ENCODE results near the gene PBX1. TPM values are rescaled to one million over a fixed set of nuclear protein-coding genes. Genes with fewer than 3 reads are reported as not detected.
A peak's percentile ranks its signal among the peaks of the same experiment; 100 is the strongest.

The PBX1 gene
- total RNA-seq, 8 experiments from 2014 or later: 27.8 to 268 (median 147) TPM

DNA sequence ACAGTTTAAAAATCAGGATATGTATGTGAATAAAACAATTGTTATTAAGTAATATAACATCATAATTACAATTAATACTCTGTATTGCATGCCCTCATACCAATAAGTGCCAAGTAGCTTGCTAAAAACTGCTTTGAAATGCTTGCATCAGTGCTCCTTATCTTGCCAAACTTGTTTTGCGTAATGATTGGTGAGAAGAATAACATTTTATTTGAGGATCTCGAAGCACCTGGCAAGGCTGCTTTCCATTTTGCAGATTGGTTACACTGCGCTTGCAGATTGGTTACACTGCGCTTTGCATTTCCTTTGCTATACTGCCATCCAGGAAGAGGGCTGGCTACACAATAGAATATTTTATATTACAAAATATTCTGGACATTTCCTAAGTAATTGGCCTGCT is 1.7 kb upstream of the PBX1 start:
- 70 to 100% (median 89%) methylated on average over 2 to 4 of the region's 4 CpGs; no CpG with 5 or more reads in 2 of the 10 experiments for WGBS, 10 experiments
- H3K4me1 ChIP-seq (replicated peaks in 1 of 2): peaks cover 0 to 8% of the 10 kb centered on the region in 2 donors
- no peak for ATAC-seq (replicated peaks in 6 of 8)
- no peak overlapping the region for H3K4me3 ChIP-seq
- in situ Hi-C loops (cut with MboI; ENCODE audit: low pct_unique_long_range_greater_than_20kb in 2 of 9, low sequenced_read_pairs in 9 of 9, unreplicated experiment in 9 of 9): loop anchor here in 2 of 9 experiments (25.0 kb wide), 1 partner anchor 505 kb away; no protein-coding TSS in a partner anchor
- no peak overlapping the region for H3K27ac ChIP-seq

- peak overlapping the region; percentile 57 to 94 (median 70) for H3K4me3 ChIP-seq
- peak overlapping the region; percentile 80 for H3K27ac ChIP-seq
- ATAC-seq (replicated peaks in 6 of 8): peak in 6 of 8 experiments; percentile 4 to 22 (median 9)
- H3K4me1 ChIP-seq (replicated peaks in 1 of 2): peaks cover 0 to 8% of the 10 kb centered on the region in 2 donors
- in situ Hi-C loops (cut with MboI; ENCODE audit: low pct_unique_long_range_greater_than_20kb in 2 of 9, low sequenced_read_pairs in 9 of 9, unreplicated experiment in 9 of 9): loop anchor here in 2 of 9 experiments (25.0 kb wide), 1 partner anchor 503 kb away; no protein-coding TSS in a partner anchor
- WGBS, 10 experiments: 0 to 20% (median 0%) methylated on average over 1 to 5 of the region's 20 CpGs; no CpG with 5 or more reads in 7 of the 10 experiments
Measured at GRCh38 chr1:164559342-164560051, 513 bp downstream of the PBX1 start.

- ATAC-seq (replicated peaks in 6 of 8): no peak
- in situ Hi-C loops (cut with MboI; ENCODE audit: low pct_unique_long_range_greater_than_20kb in 2 of 9, low sequenced_read_pairs in 9 of 9, unreplicated experiment in 9 of 9): loop anchor here in 2 of 9 experiments (25.0 kb wide), 1 partner anchor 502 kb away; no protein-coding TSS in a partner anchor
Measured at GRCh38 chr1:164560121-164560541, 1.1 kb downstream of the PBX1 start.

GRCh38 chr1:164560556-164560955 is 1.6 kb downstream of the PBX1 start:
- 0 to 6% (median 0%) methylated on average over 1 to 2 of the region's 2 CpGs; no CpG with 5 or more reads in 1 of the 10 experiments for WGBS, 10 experiments
- Histone ChIP-seq H3K4me3 (peak overlapping the region; percentile 57 to 94 (median 70)), H3K27ac (peak overlapping the region; percentile 80), H3K4me1 (replicated peaks in 1 of 2) (peaks cover 0 to 11% of the 10 kb centered on the region in 2 donors)
- no peak for ATAC-seq (replicated peaks in 6 of 8)
- in situ Hi-C loops (cut with MboI; ENCODE audit: low pct_unique_long_range_greater_than_20kb in 2 of 9, low sequenced_read_pairs in 9 of 9, unreplicated experiment in 9 of 9): loop anchor here in 2 of 9 experiments (25.0 kb wide), 1 partner anchor 502 kb away; no protein-coding TSS in a partner anchor

More at GRCh38 chr1:164560121-164560541, 1.1 kb downstream of the PBX1 start:
- peak overlapping the region; percentile 80 for H3K27ac ChIP-seq
- WGBS, 10 experiments: 0% methylated on average over 2 to 11 of the region's 11 CpGs
- peak overlapping the region; percentile 57 to 94 (median 70) for H3K4me3 ChIP-seq
- H3K4me1 ChIP-seq (replicated peaks in 1 of 2): peaks cover 0 to 8% of the 10 kb centered on the region in 2 donors

DNA sequence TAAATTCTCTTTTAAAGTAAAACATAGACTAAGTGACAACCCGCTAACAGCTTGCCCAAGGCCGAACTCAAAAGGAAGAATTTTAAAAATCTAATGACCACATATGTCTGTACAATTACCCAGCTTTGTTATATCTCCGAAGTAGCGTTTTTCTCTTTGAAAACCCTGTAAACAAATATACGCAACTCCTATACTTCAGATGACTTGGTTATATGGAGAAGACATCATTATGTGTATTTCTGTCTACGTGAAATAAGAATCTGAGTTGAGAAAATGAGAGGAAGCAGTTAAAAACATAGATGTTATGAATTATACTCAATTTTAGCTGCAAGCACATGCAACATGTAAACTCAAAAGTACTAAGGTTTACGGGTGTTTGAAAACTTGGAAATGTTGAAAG is 2.0 kb downstream of the PBX1 start:
- WGBS, 10 experiments: 0 to 2% (median 1%) methylated on average over 1 to 7 of the region's 7 CpGs
- Histone ChIP-seq H3K4me3 (peak overlapping the region; percentile 57 to 94 (median 70)), H3K4me1 (replicated peaks in 1 of 2) (peaks cover 0 to 15% of the 10 kb centered on the region in 2 donors), H3K27ac (peak overlapping the region; percentile 80)
- in situ Hi-C loops (cut with MboI; ENCODE audit: low pct_unique_long_range_greater_than_20kb in 2 of 9, low sequenced_read_pairs in 9 of 9, unreplicated experiment in 9 of 9): loop anchor here in 2 of 9 experiments (25.0 kb wide), 1 partner anchor 501 kb away; no protein-coding TSS in a partner anchor
- ATAC-seq (replicated peaks in 6 of 8): no peak

DNA sequence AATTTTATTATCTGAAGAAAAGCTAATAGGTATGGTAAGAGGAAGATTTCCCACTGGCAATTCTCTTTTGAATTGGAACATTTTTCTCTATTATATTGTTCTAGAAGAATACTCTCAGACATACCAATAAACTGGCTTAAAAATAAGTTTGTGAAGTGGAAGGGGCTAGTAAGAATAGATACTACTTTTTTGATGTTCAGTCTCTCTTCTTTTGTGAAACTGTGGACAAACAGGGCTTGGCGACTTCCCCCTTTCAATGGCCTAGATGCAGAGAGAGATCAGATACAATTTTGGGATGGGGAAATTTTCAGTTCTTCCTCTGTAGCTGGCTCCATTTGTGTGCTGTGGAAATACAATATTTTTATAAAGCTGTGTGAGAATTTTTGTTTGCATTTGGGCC is 2.5 kb downstream of the PBX1 start:
- in situ Hi-C loops (cut with MboI; ENCODE audit: low pct_unique_long_range_greater_than_20kb in 2 of 9, low sequenced_read_pairs in 9 of 9, unreplicated experiment in 9 of 9): loop anchor here in 2 of 9 experiments (25.0 kb wide), 1 partner anchor 501 kb away; no protein-coding TSS in a partner anchor
- WGBS, 10 experiments: 0 to 20% (median 0%) methylated on average over 1 of the region's 1 CpG; no CpG with 5 or more reads in 1 of the 10 experiments

GRCh38 chr1:164562061-164562460 is 3.1 kb downstream of the PBX1 start:
- in situ Hi-C loops (cut with MboI; ENCODE audit: low pct_unique_long_range_greater_than_20kb in 2 of 9, low sequenced_read_pairs in 9 of 9, unreplicated experiment in 9 of 9): loop anchor here in 2 of 9 experiments (25.0 kb wide), 1 partner anchor 500 kb away; no protein-coding TSS in a partner anchor
- H3K4me3 ChIP-seq: peak overlapping the region; percentile 57 to 94 (median 70)
- no peak for ATAC-seq (replicated peaks in 6 of 8)
- H3K4me1 ChIP-seq (replicated peaks in 1 of 2): peaks cover 5 to 26% of the 10 kb centered on the region in 2 donors
- H3K27ac ChIP-seq: peak overlapping the region; percentile 80

More for the DNA sequence above, 2.5 kb downstream of the PBX1 start:
- ATAC-seq (replicated peaks in 6 of 8): no peak
- Histone ChIP-seq H3K4me1 (replicated peaks in 1 of 2) (peaks cover 0 to 20% of the 10 kb centered on the region in 2 donors), H3K27ac (peak overlapping the region; percentile 80), H3K4me3 (peak overlapping the region; percentile 57 to 94 (median 70))

- ATAC-seq (replicated peaks in 6 of 8): peak in 1 of 8 experiments; percentile 14
- in situ Hi-C loops (cut with MboI; ENCODE audit: low pct_unique_long_range_greater_than_20kb in 2 of 9, low sequenced_read_pairs in 9 of 9, unreplicated experiment in 9 of 9): loop anchor here in 2 of 9 experiments (25.0 kb wide), 1 partner anchor 500 kb away; no protein-coding TSS in a partner anchor
- 0 to 15% (median 0%) methylated on average over 1 to 4 of the region's 4 CpGs for WGBS, 10 experiments
- peaks cover 8 to 29% of the 10 kb centered on the region in 2 donors for H3K4me1 ChIP-seq (replicated peaks in 1 of 2)
- peak overlapping the region; percentile 80 for H3K27ac ChIP-seq
- peak overlapping the region; percentile 57 to 94 (median 70) for H3K4me3 ChIP-seq
Measured at GRCh38 chr1:164562511-164562910, 3.5 kb downstream of the PBX1 start.

- in situ Hi-C loops (cut with MboI; ENCODE audit: low pct_unique_long_range_greater_than_20kb in 2 of 9, low sequenced_read_pairs in 9 of 9, unreplicated experiment in 9 of 9): loop anchor here in 2 of 9 experiments (25.0 kb wide), 1 partner anchor 499 kb away; no protein-coding TSS in a partner anchor
- WGBS, 10 experiments: 0 to 9% (median 0%) methylated on average over 1 to 3 of the region's 3 CpGs; no CpG with 5 or more reads in 1 of the 10 experiments
- ATAC-seq (replicated peaks in 6 of 8): no peak
- H3K4me3 ChIP-seq: peak overlapping the region; percentile 57 to 94 (median 70)
- H3K27ac ChIP-seq: peak overlapping the region; percentile 80
- peaks cover 14 to 29% of the 10 kb centered on the region in 2 donors for H3K4me1 ChIP-seq (replicated peaks in 1 of 2)
Measured at GRCh38 chr1:164562947-164563520, 4.0 kb downstream of the PBX1 start.

DNA sequence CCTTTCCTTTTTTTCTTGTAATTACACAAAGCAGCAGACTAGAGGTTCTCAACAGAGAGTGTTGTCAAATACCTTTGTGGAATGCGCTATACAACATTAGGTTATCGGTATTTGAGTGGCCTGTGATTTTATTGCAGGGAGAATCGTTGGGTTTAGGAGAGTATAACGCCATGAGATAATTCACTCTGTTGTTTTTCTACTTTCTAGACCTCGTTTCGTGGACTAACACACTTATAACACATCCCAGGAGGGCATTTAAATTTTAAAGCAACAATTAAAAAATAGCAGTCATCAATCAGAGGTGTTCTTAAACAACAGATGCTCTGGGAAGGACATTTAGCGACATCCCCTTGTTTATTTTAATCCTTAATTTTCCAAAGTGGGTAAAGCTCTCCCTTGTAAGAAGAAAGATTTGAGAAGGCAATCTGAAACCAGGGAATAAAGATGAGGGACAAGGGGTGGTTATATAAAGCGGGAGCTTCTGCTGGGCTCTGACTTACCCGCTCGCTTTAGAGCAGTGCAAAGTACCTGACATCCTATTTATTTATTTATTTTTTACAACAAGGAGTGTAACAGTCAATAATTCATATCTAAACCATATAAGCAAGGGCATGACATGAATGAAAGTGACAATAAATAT is 4.9 kb downstream of the PBX1 start:
- WGBS, 10 experiments: 0 to 65% (median 5%) methylated on average over 4 to 10 of the region's 10 CpGs
- H3K27ac ChIP-seq: peak overlapping the region; percentile 26 to 80
- peaks cover 22 to 36% of the 10 kb centered on the region in 2 donors for H3K4me1 ChIP-seq (replicated peaks in 1 of 2)
- H3K4me3 ChIP-seq: peak overlapping the region; percentile 57 to 94 (median 70)
- in situ Hi-C loops (cut with MboI; ENCODE audit: low pct_unique_long_range_greater_than_20kb in 2 of 9, low sequenced_read_pairs in 9 of 9, unreplicated experiment in 9 of 9): loop anchor here in 2 of 9 experiments (25.0 kb wide), 1 partner anchor 498 kb away; no protein-coding TSS in a partner anchor
- ATAC-seq (replicated peaks in 6 of 8): peak in 5 of 8 experiments; percentile 14 to 33 (median 19)

GRCh38 chr1:164564378-164564777 is 5.4 kb downstream of the PBX1 start:
- no peak overlapping the region for H3K27ac ChIP-seq
- ATAC-seq (replicated peaks in 6 of 8): no peak
- peak overlapping the region; percentile 57 to 94 (median 70) for H3K4me3 ChIP-seq

GRCh38 chr1:164565357-164565756 is 6.4 kb downstream of the PBX1 start:
- Histone ChIP-seq H3K4me1 (replicated peaks in 1 of 2) (peaks cover 22 to 48% of the 10 kb centered on the region in 2 donors), H3K4me3 (peak overlapping the region; percentile 57 to 94 (median 70)), H3K27ac (peak overlapping the region in 1 of 2 donors; percentile 41)
- peak in 5 of 8 experiments; percentile 17 to 36 (median 24) for ATAC-seq (replicated peaks in 6 of 8)
- in situ Hi-C loops (cut with MboI; ENCODE audit: low pct_unique_long_range_greater_than_20kb in 2 of 9, low sequenced_read_pairs in 9 of 9, unreplicated experiment in 9 of 9): loop anchor here in 2 of 9 experiments (25.0 kb wide), 1 partner anchor 497 kb away; no protein-coding TSS in a partner anchor
- 0 to 67% (median 15%) methylated on average over 1 to 2 of the region's 2 CpGs; no CpG with 5 or more reads in 2 of the 10 experiments for WGBS, 10 experiments

More at GRCh38 chr1:164564378-164564777, 5.4 kb downstream of the PBX1 start:
- WGBS, 10 experiments: 0 to 69% (median 5%) methylated on average over 2 to 3 of the region's 3 CpGs; no CpG with 5 or more reads in 2 of the 10 experiments
- in situ Hi-C loops (cut with MboI; ENCODE audit: low pct_unique_long_range_greater_than_20kb in 2 of 9, low sequenced_read_pairs in 9 of 9, unreplicated experiment in 9 of 9): loop anchor here in 2 of 9 experiments (25.0 kb wide), 1 partner anchor 498 kb away; no protein-coding TSS in a partner anchor
- peaks cover 22 to 41% of the 10 kb centered on the region in 2 donors for H3K4me1 ChIP-seq (replicated peaks in 1 of 2)
